HEK293 (cell line): ENCODE data around the gene RPP25L.

Experiments
- OVOL3 ChIP-seq: fragments of 450-650 bp; formaldehyde crosslinking; IDR thresholded peaks from 2 replicates; pipeline ENCODE4 v1.5.1; 2016; ENCODE audit warnings: missing biosample characterization, missing genetic modification characterization
- TCF7L2 ChIP-seq: IDR thresholded peaks from 2 replicates; pipeline ENCODE4 v1.6.1; 2011; ENCODE audit warnings: low read depth, mild to moderate bottlenecking, inconsistent platforms, low read length, moderate library complexity, borderline replicate concordance
- ZXDB ChIP-seq: fragments of 450-650 bp; formaldehyde crosslinking; IDR thresholded peaks from 2 replicates; pipeline ENCODE4 v1.5.1; 2016; ENCODE audit warnings: missing biosample characterization, missing genetic modification characterization
- TF ChIP-seq, protein P1 (sequence below): fragments of 450-650 bp; formaldehyde crosslinking; IDR thresholded peaks from 2 replicates; pipeline ENCODE4 v1.5.1; 2016; ENCODE audit warnings: missing biosample characterization, missing genetic modification characterization
- TF ChIP-seq, protein P2 (sequence below): fragments of 450-650 bp; formaldehyde crosslinking; IDR thresholded peaks from 2 replicates; pipeline ENCODE4 v1.5.1; 2016; ENCODE audit warnings: missing biosample characterization, missing genetic modification characterization
- TF ChIP-seq, protein P3 (sequence below): fragments of 450-650 bp; formaldehyde crosslinking; IDR thresholded peaks from 2 replicates; pipeline ENCODE4 v1.5.1; 2016; ENCODE audit warnings: missing biosample characterization, missing genetic modification characterization, low read depth

DNA sequence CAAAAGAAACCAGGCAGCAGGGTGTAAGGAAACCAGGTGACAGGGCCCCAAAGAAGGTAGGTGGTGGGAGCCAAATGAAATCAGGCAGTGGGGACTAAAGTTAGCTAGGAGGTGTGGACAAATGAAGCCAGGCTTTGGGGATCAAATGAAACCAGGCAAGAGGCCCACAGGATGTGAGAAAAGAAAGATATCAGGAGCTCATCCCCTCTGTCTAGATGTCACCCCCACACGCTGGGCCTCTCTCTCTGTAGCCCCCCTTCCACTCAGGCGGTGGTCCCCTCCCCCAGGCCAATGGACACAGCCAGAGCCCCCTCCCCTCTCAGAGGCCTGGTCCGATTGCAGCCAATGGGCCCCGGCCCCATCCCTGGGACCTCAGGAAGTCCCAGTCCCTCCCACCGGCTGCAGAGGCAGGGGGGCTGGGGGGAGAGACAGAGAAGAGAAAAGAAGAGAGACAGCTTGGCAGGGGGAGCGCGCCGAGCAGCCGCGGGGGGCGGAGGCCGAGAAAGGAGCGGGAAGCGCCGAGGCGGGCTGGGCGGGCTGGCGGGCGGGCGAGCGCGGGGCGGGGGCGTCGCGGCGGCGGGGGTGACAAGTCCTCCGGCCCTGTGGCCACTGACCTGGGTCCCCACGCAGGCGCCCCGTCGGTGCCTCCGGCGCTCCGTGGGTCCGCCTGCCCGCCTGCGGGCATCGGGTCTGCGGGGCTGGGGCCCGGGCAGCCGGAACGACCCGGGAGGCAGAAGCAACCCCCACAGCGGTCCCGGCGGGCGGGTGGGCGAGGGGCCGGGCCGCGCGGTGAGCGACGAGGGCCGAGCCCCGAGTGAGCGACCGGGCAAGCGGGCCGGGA, 34.3 kb downstream of the RPP25L start:
- TF ChIP-seq, protein P1, sequence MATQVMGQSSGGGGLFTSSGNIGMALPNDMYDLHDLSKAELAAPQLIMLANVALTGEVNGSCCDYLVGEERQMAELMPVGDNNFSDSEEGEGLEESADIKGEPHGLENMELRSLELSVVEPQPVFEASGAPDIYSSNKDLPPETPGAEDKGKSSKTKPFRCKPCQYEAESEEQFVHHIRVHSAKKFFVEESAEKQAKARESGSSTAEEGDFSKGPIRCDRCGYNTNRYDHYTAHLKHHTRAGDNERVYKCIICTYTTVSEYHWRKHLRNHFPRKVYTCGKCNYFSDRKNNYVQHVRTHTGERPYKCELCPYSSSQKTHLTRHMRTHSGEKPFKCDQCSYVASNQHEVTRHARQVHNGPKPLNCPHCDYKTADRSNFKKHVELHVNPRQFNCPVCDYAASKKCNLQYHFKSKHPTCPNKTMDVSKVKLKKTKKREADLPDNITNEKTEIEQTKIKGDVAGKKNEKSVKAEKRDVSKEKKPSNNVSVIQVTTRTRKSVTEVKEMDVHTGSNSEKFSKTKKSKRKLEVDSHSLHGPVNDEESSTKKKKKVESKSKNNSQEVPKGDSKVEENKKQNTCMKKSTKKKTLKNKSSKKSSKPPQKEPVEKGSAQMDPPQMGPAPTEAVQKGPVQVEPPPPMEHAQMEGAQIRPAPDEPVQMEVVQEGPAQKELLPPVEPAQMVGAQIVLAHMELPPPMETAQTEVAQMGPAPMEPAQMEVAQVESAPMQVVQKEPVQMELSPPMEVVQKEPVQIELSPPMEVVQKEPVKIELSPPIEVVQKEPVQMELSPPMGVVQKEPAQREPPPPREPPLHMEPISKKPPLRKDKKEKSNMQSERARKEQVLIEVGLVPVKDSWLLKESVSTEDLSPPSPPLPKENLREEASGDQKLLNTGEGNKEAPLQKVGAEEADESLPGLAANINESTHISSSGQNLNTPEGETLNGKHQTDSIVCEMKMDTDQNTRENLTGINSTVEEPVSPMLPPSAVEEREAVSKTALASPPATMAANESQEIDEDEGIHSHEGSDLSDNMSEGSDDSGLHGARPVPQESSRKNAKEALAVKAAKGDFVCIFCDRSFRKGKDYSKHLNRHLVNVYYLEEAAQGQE (tag by site-specific recombination) = no peak
- TF ChIP-seq TCF7L2 (no peak), ZXDB (tag by site-specific recombination) (no peak), OVOL3 (tag by site-specific recombination) (no peak)
- TF ChIP-seq, protein P2, sequence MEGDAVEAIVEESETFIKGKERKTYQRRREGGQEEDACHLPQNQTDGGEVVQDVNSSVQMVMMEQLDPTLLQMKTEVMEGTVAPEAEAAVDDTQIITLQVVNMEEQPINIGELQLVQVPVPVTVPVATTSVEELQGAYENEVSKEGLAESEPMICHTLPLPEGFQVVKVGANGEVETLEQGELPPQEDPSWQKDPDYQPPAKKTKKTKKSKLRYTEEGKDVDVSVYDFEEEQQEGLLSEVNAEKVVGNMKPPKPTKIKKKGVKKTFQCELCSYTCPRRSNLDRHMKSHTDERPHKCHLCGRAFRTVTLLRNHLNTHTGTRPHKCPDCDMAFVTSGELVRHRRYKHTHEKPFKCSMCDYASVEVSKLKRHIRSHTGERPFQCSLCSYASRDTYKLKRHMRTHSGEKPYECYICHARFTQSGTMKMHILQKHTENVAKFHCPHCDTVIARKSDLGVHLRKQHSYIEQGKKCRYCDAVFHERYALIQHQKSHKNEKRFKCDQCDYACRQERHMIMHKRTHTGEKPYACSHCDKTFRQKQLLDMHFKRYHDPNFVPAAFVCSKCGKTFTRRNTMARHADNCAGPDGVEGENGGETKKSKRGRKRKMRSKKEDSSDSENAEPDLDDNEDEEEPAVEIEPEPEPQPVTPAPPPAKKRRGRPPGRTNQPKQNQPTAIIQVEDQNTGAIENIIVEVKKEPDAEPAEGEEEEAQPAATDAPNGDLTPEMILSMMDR = no peak
- TF ChIP-seq, protein P3, sequence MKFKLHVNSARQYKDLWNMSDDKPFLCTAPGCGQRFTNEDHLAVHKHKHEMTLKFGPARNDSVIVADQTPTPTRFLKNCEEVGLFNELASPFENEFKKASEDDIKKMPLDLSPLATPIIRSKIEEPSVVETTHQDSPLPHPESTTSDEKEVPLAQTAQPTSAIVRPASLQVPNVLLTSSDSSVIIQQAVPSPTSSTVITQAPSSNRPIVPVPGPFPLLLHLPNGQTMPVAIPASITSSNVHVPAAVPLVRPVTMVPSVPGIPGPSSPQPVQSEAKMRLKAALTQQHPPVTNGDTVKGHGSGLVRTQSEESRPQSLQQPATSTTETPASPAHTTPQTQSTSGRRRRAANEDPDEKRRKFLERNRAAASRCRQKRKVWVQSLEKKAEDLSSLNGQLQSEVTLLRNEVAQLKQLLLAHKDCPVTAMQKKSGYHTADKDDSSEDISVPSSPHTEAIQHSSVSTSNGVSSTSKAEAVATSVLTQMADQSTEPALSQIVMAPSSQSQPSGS (tag by site-specific recombination) = no peak
